Esophagus squamous epithelium (tissue), 5 donors: ENCODE results near the gene P2RY6. TPM values are rescaled to one million over a fixed set of nuclear protein-coding genes. Genes with fewer than 3 reads are reported as not detected.

Experiments
- DNase-seq: peaks from one replicate; lab custom pipeline; 2025; lab: John Stamatoyannopoulos, UW
- H3K27ac ChIP-seq, 4 donors: fragments of 200-600 bp; sonication (generic); one replicate each; pipeline ENCODE4 v1.5.1; 2016 to 2019; ENCODE audit warnings: mild to moderate bottlenecking in 1 of 4
- H3K27me3 ChIP-seq, 4 donors: fragments of 200-600 bp; sonication (generic); 1 replicate in 3 of 4; 2 replicates in 1 of 4; pipeline versions ENCODE4 v1.5.1 to v1.6.0; 2017 to 2021; ENCODE audit warnings: antibody characterized with exemption in 1 of 4
- H3K36me3 ChIP-seq, 3 donors: fragments of 200-600 bp; sonication (generic); one replicate each; pipeline ENCODE4 v1.5.1; 2016 to 2019
- H3K4me1 ChIP-seq, 3 donors: fragments of 200-600 bp; sonication (generic); one replicate each; pipeline ENCODE4 v1.5.1; 2017 to 2019
- H3K4me3 ChIP-seq, 4 donors: fragments of 200-600 bp; sonication (generic); 1 replicate in 3 of 4; 2 replicates in 1 of 4; pipeline ENCODE4 v1.5.1; 2016 to 2019; ENCODE audit warnings: mild to moderate bottlenecking in 2 of 4, moderate library complexity in 1 of 4
- H3K9me3 ChIP-seq, 3 donors: fragments of 200-600 bp; sonication (generic); one replicate each; pipeline ENCODE4 v1.5.1; 2016 to 2019
- POLR2A ChIP-seq, 4 donors: fragments of 450-650 bp; IDR thresholded peaks; one replicate each; pipeline ENCODE4 v1.6.1; 2017; ENCODE audit warnings: antibody characterized with exemption in 4 of 4, mild to moderate bottlenecking in 4 of 4, moderate library complexity in 3 of 4
- WGBS, 2 donors: methylation state at CpG; one replicate each; pipeline ENCODE4 v1.1.5; 2018; 5-methylcytosine and 5-hydroxymethylcytosine counted together
- intact Hi-C: fragments of 100-400 bp; cut with DNase I; formaldehyde crosslinking; loops from one replicate; pipeline ENCODE4 v1.15.0; 2022
- total RNA-seq, 4 donors: library from RNA; depleted of rRNA; stranded (reverse); fragments of >200 nt; gene quantifications; one replicate each; pipeline ENCODE4 v1.1.0, GENCODE V29; 2016
- TF ChIP-seq, protein P1 (sequence below), 6 experiments: fragments of 450-650 bp in 4 of 6; fragments of 200-600 bp in 2 of 6; sonication (generic) in 2 of 6; IDR thresholded peaks; one replicate each; pipeline ENCODE4 v1.5.1; 2016 to 2019; ENCODE audit warnings: antibody characterized with exemption in 6 of 6, mild to moderate bottlenecking in 4 of 6, moderate library complexity in 4 of 6
- donor health status: DM: yes; HTN: yes; CAD: no.

P2RY6 gene
- total RNA-seq, 4 donors from 2014 or later: 0.26 to 3.6 (median 1.3) TPM

DNA sequence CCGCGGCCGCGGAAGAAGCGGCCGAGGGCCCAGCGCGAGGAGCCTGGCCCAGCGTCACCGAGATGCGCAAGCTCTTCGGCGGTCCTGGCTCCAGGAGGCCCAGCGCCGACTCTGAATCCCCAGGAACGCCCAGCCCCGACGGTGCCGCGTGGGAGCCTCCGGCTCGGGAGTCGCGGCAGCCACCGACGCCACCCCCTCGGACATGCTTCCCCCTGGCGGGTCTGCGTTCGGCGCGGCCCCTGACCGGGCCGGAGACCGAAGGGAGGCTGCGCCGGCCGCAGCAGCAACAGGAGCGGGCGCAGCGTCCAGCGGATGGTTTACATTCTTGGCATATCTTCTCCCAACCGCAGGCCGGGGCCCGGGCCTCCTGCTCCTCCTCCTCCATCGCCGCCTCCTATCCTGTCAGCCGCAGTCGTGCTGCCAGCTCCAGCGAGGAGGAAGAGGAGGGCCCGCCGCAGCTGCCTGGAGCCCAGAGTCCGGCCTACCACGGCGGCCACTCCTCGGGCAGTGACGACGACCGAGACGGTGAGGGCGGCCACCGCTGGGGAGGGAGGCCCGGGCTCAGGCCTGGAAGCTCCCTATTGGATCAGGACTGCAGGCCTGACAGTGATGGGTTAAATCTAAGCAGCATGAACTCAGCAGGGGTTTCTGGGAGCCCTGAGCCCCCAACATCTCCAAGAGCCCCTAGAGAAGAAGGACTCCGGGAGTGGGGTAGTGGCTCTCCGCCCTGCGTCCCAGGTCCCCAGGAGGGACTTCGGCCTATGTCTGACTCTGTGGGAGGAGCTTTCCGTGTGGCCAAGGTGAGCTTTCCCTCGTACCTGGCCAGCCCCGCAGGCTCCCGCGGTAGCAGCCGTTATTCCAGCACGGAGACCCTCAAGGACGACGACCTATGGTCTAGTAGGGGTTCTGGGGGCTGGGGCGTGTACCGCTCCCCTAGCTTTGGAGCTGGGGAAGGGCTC lies 37.1 kb downstream of the P2RY6 start:
- Histone ChIP-seq H3K27me3 (peaks cover 0 to 18% (median 0%) of the 10 kb centered on the region in 4 donors), H3K27ac (peak overlapping the region; percentile 85 to 96 (median 88)), H3K4me1 (peaks cover 4 to 80% (median 48%) of the 10 kb centered on the region in 3 donors), H3K9me3 (no peaks in the 10 kb centered on the region), H3K36me3 (no peaks in the 10 kb centered on the region), H3K4me3 (peak overlapping the region; percentile 59 to 89 (median 72))
- 0% methylated on average over 8 of the region's 78 CpGs; no CpG with 5 or more reads in 1 of the 2 donors for WGBS, 2 donors
- intact Hi-C loops: no loop called here
- no peak for DNase-seq
- TF ChIP-seq, protein P1, sequence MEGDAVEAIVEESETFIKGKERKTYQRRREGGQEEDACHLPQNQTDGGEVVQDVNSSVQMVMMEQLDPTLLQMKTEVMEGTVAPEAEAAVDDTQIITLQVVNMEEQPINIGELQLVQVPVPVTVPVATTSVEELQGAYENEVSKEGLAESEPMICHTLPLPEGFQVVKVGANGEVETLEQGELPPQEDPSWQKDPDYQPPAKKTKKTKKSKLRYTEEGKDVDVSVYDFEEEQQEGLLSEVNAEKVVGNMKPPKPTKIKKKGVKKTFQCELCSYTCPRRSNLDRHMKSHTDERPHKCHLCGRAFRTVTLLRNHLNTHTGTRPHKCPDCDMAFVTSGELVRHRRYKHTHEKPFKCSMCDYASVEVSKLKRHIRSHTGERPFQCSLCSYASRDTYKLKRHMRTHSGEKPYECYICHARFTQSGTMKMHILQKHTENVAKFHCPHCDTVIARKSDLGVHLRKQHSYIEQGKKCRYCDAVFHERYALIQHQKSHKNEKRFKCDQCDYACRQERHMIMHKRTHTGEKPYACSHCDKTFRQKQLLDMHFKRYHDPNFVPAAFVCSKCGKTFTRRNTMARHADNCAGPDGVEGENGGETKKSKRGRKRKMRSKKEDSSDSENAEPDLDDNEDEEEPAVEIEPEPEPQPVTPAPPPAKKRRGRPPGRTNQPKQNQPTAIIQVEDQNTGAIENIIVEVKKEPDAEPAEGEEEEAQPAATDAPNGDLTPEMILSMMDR (IDR thresholded peaks at IDR 0.05): no peak
- TF ChIP-seq POLR2A (IDR thresholded peaks at IDR 0.05): peak in 2 of 4 donors; percentile 68 to 72

DNA sequence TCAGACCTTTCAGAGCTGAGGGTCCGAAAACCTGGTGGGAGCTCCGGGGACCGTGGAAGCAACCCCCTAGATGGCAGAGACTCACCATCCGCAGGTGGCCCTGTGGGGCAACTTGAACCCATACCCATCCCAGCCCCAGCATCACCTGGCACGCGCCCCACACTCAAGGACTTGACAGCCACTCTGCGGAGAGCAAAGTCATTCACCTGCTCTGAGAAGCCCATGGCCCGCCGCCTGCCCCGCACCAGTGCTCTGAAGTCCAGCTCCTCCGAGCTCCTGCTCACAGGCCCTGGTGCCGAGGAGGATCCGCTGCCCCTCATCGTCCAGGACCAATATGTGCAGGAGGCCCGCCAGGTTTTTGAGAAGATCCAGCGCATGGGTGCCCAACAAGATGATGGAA lies 37.9 kb downstream of the P2RY6 start:
- peaks cover 5 to 88% (median 55%) of the 10 kb centered on the region in 3 donors for H3K4me1 ChIP-seq
- no peak for TF ChIP-seq POLR2A (IDR thresholded peaks at IDR 0.05)
- TF ChIP-seq, protein P1 (IDR thresholded peaks at IDR 0.05): no peak
- H3K36me3 ChIP-seq: no peaks in the 10 kb centered on the region
- no peaks in the 10 kb centered on the region for H3K9me3 ChIP-seq
- peak overlapping the region; percentile 85 to 96 (median 88) for H3K27ac ChIP-seq
- intact Hi-C loops: no loop called here
- WGBS, 2 donors: 83 to 85% methylated on average over 4 to 10 of the region's 16 CpGs
- H3K4me3 ChIP-seq: peak overlapping the region; percentile 59 to 89 (median 72)
- DNase-seq: no peak
- peaks cover 0 to 18% (median 0%) of the 10 kb centered on the region in 4 donors for H3K27me3 ChIP-seq

- 47 to 80% methylated on average over 2 of the region's 22 CpGs for WGBS, 2 donors
- Histone ChIP-seq H3K27me3 (peaks cover 0 to 18% (median 0%) of the 10 kb centered on the region in 4 donors), H3K4me1 (peaks cover 8 to 96% (median 55%) of the 10 kb centered on the region in 3 donors), H3K4me3 (peak overlapping the region; percentile 1 to 89 (median 72)), H3K36me3 (no peaks in the 10 kb centered on the region), H3K9me3 (no peaks in the 10 kb centered on the region), H3K27ac (peak overlapping the region in 3 of 4 donors; percentile 85 to 96 (median 90))
- intact Hi-C loops: no loop called here
- no peak for TF ChIP-seq POLR2A (IDR thresholded peaks at IDR 0.05)
- TF ChIP-seq, protein P1 (IDR thresholded peaks at IDR 0.05): no peak
- DNase-seq: no peak
These were observed 38.7 kb downstream of the P2RY6 start for GRCh38 chr11:73310661-73311393.

DNA sequence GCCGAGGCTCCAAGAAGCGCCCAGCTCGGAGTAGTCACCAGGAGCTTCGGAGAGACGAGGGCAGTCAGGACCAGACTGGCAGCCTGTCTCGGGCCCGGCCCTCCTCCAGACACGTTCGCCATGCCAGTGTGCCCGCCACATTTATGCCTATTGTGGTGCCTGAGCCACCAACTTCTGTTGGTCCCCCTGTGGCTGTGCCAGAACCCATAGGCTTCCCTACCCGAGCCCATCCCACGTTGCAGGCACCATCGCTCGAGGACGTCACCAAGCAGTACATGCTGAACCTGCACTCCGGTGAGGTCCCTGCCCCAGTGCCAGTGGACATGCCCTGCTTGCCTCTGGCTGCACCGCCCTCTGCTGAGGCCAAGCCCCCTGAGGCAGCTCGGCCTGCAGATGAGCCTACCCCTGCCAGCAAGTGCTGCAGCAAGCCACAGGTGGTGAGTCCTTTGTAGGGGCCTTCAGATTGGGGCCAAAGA lies 39.3 kb downstream of the P2RY6 start:
- Histone ChIP-seq H3K9me3 (no peaks in the 10 kb centered on the region), H3K27me3 (peaks cover 0 to 18% (median 0%) of the 10 kb centered on the region in 4 donors), H3K27ac (peak overlapping the region in 3 of 4 donors; percentile 85 to 96 (median 90)), H3K4me3 (peak overlapping the region; percentile 4 to 89 (median 72)), H3K4me1 (peaks cover 8 to 100% (median 60%) of the 10 kb centered on the region in 3 donors), H3K36me3 (no peaks in the 10 kb centered on the region)
- DNase-seq: no peak
- 82% methylated on average over 5 of the region's 18 CpGs; no CpG with 5 or more reads in 1 of the 2 donors for WGBS, 2 donors
- intact Hi-C loops: no loop called here
- no peak for TF ChIP-seq POLR2A (IDR thresholded peaks at IDR 0.05)
- TF ChIP-seq, protein P1 (IDR thresholded peaks at IDR 0.05): no peak
